GM12878 (cell line): ENCODE data around the gene CHCHD6.

Source experiments
- CREB1 ChIP-seq: IDR thresholded peaks from 2 replicates; pipeline ENCODE4 v1.6.1; 2012; ENCODE audit warnings: low read depth, mild to moderate bottlenecking, inconsistent platforms
- CTCF ChIP-seq, 3 experiments: IDR thresholded peaks in 2 of 3; conservative IDR thresholded peaks in 1 of 3; 2 replicates each; pipeline ENCODE4 v1.5.1; 2011; ENCODE audit warnings: low read depth in 3 of 3, low read length in 3 of 3, mild to moderate bottlenecking in 3 of 3, control low read depth in 2 of 3, moderate library complexity in 2 of 3, inconsistent platforms in 1 of 3, mixed read lengths in 1 of 3; ENCODE audit not compliant: control insufficient read depth in 2 of 3, insufficient read depth in 1 of 3; ENCODE audit errors: extremely low read depth in 1 of 3
- NFIC ChIP-seq: IDR thresholded peaks from 2 replicates; pipeline ENCODE4 v1.6.1; 2012; ENCODE audit warnings: low read depth, mild to moderate bottlenecking, inconsistent platforms, low read length, moderate library complexity
- ZNF384 ChIP-seq: IDR thresholded peaks from 2 replicates; pipeline ENCODE4 v1.6.1; 2012; ENCODE audit warnings: low read depth, mild to moderate bottlenecking, low read length, improper control_type of control experiment, borderline replicate concordance

- TF ChIP-seq NFIC (no peak), CTCF (IDR thresholded peaks at IDR 0.05 in 2 of 3, conservative IDR thresholded peaks at IDR 0.05 in 1 of 3; ENCODE audit: control insufficient read depth in 2 of 3, extremely low read depth in 1 of 3, insufficient read depth in 1 of 3, low read depth in 3 of 3, low read length in 3 of 3) (no peak), ZNF384 (no peak), CREB1 (no peak)
Measured at GRCh38 chr3:126923423-126923822, 219.4 kb downstream of the CHCHD6 start.
